Measurements from ENCODE around the gene RPA3. TPM values are rescaled to one million over a fixed set of nuclear protein-coding genes. Genes with fewer than 3 reads are reported as not detected.
A peak's percentile ranks its signal among the peaks of the same experiment; 100 is the strongest.

The RPA3 gene
- total and polyA plus RNA-seq, 4 donors, result 22.6 to 40.9 (median 25.8) TPM

DNA sequence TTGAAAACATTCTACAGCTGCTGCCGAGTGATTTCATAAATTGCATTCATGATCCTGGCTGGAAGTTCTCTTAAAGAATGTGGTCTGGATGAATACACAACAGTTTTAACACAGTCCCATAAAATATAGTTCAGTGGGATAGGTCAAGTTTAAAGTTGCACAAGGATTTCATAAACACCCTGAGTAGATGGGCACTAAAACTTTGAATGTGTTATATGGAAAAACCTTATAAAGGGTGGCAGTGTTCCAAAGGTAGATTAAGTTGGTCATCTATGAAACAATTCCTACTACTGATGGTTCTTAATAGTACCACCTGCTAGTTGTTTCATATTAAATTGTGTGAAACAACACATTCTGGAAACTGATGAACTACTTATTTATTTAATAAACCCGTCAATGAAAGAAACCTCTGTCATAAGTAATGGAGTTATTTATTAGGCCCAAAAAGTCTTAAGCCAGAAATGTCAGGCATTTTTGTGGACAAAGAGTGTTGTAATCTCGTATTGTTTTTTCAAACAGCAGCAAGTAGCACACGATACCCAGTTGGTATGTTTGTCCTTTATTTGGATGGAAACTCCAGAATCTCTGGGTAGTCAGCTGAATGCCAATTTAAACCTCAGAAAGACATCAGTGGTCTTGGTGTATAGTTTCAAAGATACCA lies 14.3 kb upstream of the RPA3 start:
- Histone ChIP-seq H3K4me3 (no peak overlapping the region), H3K9me3 (ENCODE audit: control insufficient read depth in 4 of 4, insufficient read depth in 3 of 4, low read length in 3 of 4) (no peaks in the 10 kb centered on the region), H3K27me3 (ENCODE audit: control insufficient read depth in 3 of 3, insufficient read depth in 3 of 3, low read length in 2 of 3) (peaks cover 0 to 4% (median 0%) of the 10 kb centered on the region in 3 donors), H3K9ac (ENCODE audit: insufficient read depth in 1 of 2, low read length in 2 of 2) (no peak overlapping the region), H3K36me3 (ENCODE audit: control insufficient read depth in 4 of 4, insufficient read depth in 4 of 4, low read length in 4 of 4) (no peaks in the 10 kb centered on the region), H3K27ac (ENCODE audit: low read depth in 1 of 2, low read length in 1 of 2) (no peak overlapping the region), H3K4me1 (ENCODE audit: control insufficient read depth in 5 of 5, insufficient read depth in 5 of 5, low read length in 5 of 5) (peaks cover 0 to 11% (median 1%) of the 10 kb centered on the region in 5 donors)
- 75 to 85% methylated on average over 4 of the region's 4 CpGs for WGBS, 2 donors
- TF ChIP-seq, protein P1, sequence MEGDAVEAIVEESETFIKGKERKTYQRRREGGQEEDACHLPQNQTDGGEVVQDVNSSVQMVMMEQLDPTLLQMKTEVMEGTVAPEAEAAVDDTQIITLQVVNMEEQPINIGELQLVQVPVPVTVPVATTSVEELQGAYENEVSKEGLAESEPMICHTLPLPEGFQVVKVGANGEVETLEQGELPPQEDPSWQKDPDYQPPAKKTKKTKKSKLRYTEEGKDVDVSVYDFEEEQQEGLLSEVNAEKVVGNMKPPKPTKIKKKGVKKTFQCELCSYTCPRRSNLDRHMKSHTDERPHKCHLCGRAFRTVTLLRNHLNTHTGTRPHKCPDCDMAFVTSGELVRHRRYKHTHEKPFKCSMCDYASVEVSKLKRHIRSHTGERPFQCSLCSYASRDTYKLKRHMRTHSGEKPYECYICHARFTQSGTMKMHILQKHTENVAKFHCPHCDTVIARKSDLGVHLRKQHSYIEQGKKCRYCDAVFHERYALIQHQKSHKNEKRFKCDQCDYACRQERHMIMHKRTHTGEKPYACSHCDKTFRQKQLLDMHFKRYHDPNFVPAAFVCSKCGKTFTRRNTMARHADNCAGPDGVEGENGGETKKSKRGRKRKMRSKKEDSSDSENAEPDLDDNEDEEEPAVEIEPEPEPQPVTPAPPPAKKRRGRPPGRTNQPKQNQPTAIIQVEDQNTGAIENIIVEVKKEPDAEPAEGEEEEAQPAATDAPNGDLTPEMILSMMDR (IDR thresholded peaks at IDR 0.05; ENCODE audit: control extremely low read depth, extremely low read depth), result no peak
- peak in 2 of 3 donors; percentile 25 to 50 for DNase-seq
- no peak for ATAC-seq (ENCODE audit: insufficient read depth, low FRiP score)

DNA sequence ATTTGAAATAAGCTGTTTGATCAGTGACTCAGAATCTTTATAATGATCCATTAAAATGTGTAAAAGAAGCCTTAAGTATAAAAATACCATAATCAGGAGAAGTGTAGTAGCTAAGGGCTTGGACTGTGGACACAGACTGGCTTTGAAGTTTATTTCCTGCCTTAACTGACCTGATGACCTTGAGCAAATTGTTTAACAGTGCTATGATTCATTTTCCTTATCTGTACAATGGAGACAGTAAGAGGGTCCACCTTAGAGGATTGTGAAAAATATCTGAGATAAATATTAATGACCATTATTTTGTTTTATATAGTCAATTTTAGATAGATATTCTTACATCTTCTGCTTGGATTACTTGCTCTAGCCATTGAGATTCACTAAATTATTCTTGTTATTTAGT lies 13.3 kb upstream of the RPA3 start:
- TF ChIP-seq, protein P1 (IDR thresholded peaks at IDR 0.05; ENCODE audit: control extremely low read depth, extremely low read depth), result no peak
- H3K27ac ChIP-seq (ENCODE audit: low read depth in 1 of 2, low read length in 1 of 2), result no peak overlapping the region
- no peak for ATAC-seq (ENCODE audit: insufficient read depth, low FRiP score)

DNA sequence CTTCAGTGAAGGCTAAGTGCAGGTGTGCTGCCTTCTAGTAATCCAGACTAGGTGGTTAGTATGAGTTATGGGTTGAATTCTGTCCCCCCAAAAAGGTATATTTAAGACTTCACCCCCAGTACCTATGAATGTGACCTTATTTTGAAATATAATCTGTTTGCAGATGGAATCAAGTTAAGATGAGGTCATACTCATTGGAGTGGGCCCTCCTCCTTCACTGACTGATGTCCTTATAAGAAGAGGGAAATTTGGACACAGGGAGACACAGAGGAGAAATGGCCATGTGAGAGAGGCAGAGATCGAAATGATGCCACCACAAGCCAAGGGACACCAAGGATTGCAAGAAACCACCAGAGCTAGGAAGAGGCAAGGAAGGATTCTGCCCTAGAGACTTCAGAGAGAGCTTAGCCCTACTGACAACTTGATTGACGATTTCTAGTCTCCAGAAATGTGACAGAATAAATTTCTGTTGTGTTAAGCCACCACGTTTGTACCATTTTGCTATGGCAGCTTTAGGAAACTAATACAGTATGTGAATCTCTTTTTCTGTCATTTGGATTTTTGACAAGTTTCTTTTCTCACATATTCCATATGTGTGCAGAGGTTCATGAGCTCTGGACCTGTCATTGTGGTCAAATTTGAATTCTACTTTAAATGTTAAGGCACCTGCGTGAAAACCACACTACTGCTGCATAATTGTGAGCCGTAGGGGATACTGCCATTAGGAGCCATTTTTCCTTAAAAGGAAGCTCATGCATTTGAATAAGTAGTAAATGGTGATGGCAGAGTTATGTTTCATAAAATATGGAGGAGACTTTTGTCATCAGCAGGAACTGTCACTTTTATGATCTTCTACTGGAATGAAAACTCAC lies 2.6 kb upstream of the RPA3 start:
- no peak overlapping the region for H3K9ac ChIP-seq (ENCODE audit: insufficient read depth in 1 of 2, low read length in 2 of 2)
- no peaks in the 10 kb centered on the region for H3K9me3 ChIP-seq (ENCODE audit: control insufficient read depth in 4 of 4, insufficient read depth in 3 of 4, low read length in 3 of 4)
- no peaks in the 10 kb centered on the region for H3K27me3 ChIP-seq (ENCODE audit: control insufficient read depth in 3 of 3, insufficient read depth in 3 of 3, low read length in 2 of 3)
- H3K36me3 ChIP-seq (ENCODE audit: control insufficient read depth in 4 of 4, insufficient read depth in 4 of 4, low read length in 4 of 4), result peaks cover 0 to 2% (median 0%) of the 10 kb centered on the region in 4 donors
- H3K4me1 ChIP-seq (ENCODE audit: control insufficient read depth in 5 of 5, insufficient read depth in 5 of 5, low read length in 5 of 5), result peaks cover 0 to 13% (median 0%) of the 10 kb centered on the region in 5 donors
- DNase-seq (no peak), ATAC-seq (ENCODE audit: insufficient read depth, low FRiP score) (no peak)
- no peak overlapping the region for H3K4me3 ChIP-seq
- 94 to 98% methylated on average over 5 of the region's 5 CpGs for WGBS, 2 donors
- TF ChIP-seq, protein P1 (IDR thresholded peaks at IDR 0.05; ENCODE audit: control extremely low read depth, extremely low read depth), result no peak
- H3K27ac ChIP-seq (ENCODE audit: low read depth in 1 of 2, low read length in 1 of 2), result no peak overlapping the region

More for the DNA sequence above, 13.3 kb upstream of the RPA3 start:
- Histone ChIP-seq H3K36me3 (ENCODE audit: control insufficient read depth in 4 of 4, insufficient read depth in 4 of 4, low read length in 4 of 4) (no peaks in the 10 kb centered on the region), H3K9ac (ENCODE audit: insufficient read depth in 1 of 2, low read length in 2 of 2) (no peak overlapping the region), H3K9me3 (ENCODE audit: control insufficient read depth in 4 of 4, insufficient read depth in 3 of 4, low read length in 3 of 4) (no peaks in the 10 kb centered on the region), H3K4me1 (ENCODE audit: control insufficient read depth in 5 of 5, insufficient read depth in 5 of 5, low read length in 5 of 5) (peaks cover 0 to 11% (median 0%) of the 10 kb centered on the region in 5 donors), H3K27me3 (ENCODE audit: control insufficient read depth in 3 of 3, insufficient read depth in 3 of 3, low read length in 2 of 3) (peaks cover 0 to 1% (median 0%) of the 10 kb centered on the region in 3 donors), H3K4me3 (no peak overlapping the region)
- DNase-seq, result no peak
